Activated naive CD4-positive, alpha-beta T cell treated with anti-CD3 and anti-CD28 coated beads, Interleukin-2, amount 10 ng/mL, durations not matched to agents 7 days and 5 days (primary cell): ENCODE measurements around the gene CNGB1.

ENCODE experiments used
- CTCF ChIA-PET: fragments of 350-600 bp; sonication (Branson Sonifier 250); formaldehyde crosslinking; loops from one replicate; lab custom pipeline; 2021; ENCODE audit warnings: antibody characterized with exemption; lab: Charles Lee
- DNase-seq: peaks from one replicate; pipeline ENCODE4 v3.0.0-alpha.2; 2020
- H3K27ac Mint-ChIP-seq: one replicate; pipeline ENCODE4 v1.8.0; 2021; ENCODE audit warnings: mild to moderate bottlenecking, moderate library complexity, mixed read lengths
- H3K27me3 Mint-ChIP-seq: one replicate; pipeline ENCODE4 v1.8.0; 2021; ENCODE audit warnings: mild to moderate bottlenecking, mixed read lengths
- H3K36me3 Mint-ChIP-seq: one replicate; pipeline ENCODE4 v1.8.0; 2021; ENCODE audit warnings: mixed read lengths
- H3K4me1 Mint-ChIP-seq: one replicate; pipeline ENCODE4 v1.8.0; 2021; ENCODE audit warnings: mixed read lengths
- H3K4me3 Mint-ChIP-seq: one replicate; pipeline ENCODE4 v1.8.0; 2021; ENCODE audit warnings: mild to moderate bottlenecking, moderate library complexity, mixed read lengths
- H3K9me3 Mint-ChIP-seq: one replicate; pipeline ENCODE4 v1.8.0; 2021; ENCODE audit warnings: mixed read lengths

CNGB1 gene

GRCh38 chr16:57960310-57960709 lies 10.6 kb downstream of the CNGB1 start:
- peaks cover 8% of the 10 kb centered on the region for H3K27me3 Mint-ChIP-seq
- no peaks in the 10 kb centered on the region for H3K4me1 Mint-ChIP-seq
- no peaks in the 10 kb centered on the region for H3K9me3 Mint-ChIP-seq
- no peaks in the 10 kb centered on the region for H3K36me3 Mint-ChIP-seq
- H3K4me3 Mint-ChIP-seq, result no peak overlapping the region
- DNase-seq, result no peak
- H3K27ac Mint-ChIP-seq, result no peak overlapping the region
- CTCF ChIA-PET, result no interaction called here

- no peak overlapping the region for H3K4me3 Mint-ChIP-seq
- H3K27me3 Mint-ChIP-seq, result peaks cover 8% of the 10 kb centered on the region
- H3K9me3 Mint-ChIP-seq, result no peaks in the 10 kb centered on the region
- DNase-seq, result no peak
- no peaks in the 10 kb centered on the region for H3K4me1 Mint-ChIP-seq
- no peak overlapping the region for H3K27ac Mint-ChIP-seq
- H3K36me3 Mint-ChIP-seq, result no peaks in the 10 kb centered on the region
- CTCF ChIA-PET, result no interaction called here
Observed at GRCh38 chr16:57959804-57960203, 11.1 kb downstream of the CNGB1 start.

- Mint-ChIP-seq H3K27ac (no peak overlapping the region), H3K36me3 (no peaks in the 10 kb centered on the region), H3K4me1 (no peaks in the 10 kb centered on the region), H3K9me3 (no peaks in the 10 kb centered on the region), H3K27me3 (peaks cover 8% of the 10 kb centered on the region), H3K4me3 (no peak overlapping the region)
- DNase-seq, result no peak
- CTCF ChIA-PET, result no interaction called here
Observed at GRCh38 chr16:57959121-57959520, 11.8 kb downstream of the CNGB1 start.

GRCh38 chr16:57958544-57958943 lies 12.4 kb downstream of the CNGB1 start:
- Mint-ChIP-seq H3K27ac (no peak overlapping the region), H3K27me3 (peaks cover 12% of the 10 kb centered on the region), H3K36me3 (no peaks in the 10 kb centered on the region), H3K4me1 (no peaks in the 10 kb centered on the region), H3K4me3 (no peak overlapping the region), H3K9me3 (no peaks in the 10 kb centered on the region)
- CTCF ChIA-PET, result no interaction called here
- DNase-seq, result no peak

- no peaks in the 10 kb centered on the region for H3K9me3 Mint-ChIP-seq
- peaks cover 12% of the 10 kb centered on the region for H3K27me3 Mint-ChIP-seq
- CTCF ChIA-PET, result no interaction called here
- DNase-seq, result no peak
- H3K27ac Mint-ChIP-seq, result no peak overlapping the region
- H3K4me3 Mint-ChIP-seq, result no peak overlapping the region
- H3K4me1 Mint-ChIP-seq, result no peaks in the 10 kb centered on the region
- no peaks in the 10 kb centered on the region for H3K36me3 Mint-ChIP-seq
Observed at GRCh38 chr16:57957673-57958392, 13.1 kb downstream of the CNGB1 start.

- Mint-ChIP-seq H3K4me3 (no peak overlapping the region), H3K4me1 (no peaks in the 10 kb centered on the region), H3K27me3 (peaks cover 9% of the 10 kb centered on the region), H3K9me3 (no peaks in the 10 kb centered on the region), H3K27ac (no peak overlapping the region), H3K36me3 (no peaks in the 10 kb centered on the region)
- CTCF ChIA-PET, result no interaction called here
- no peak for DNase-seq
Observed at GRCh38 chr16:57956924-57957672, 13.8 kb downstream of the CNGB1 start.

GRCh38 chr16:57956270-57956808 lies 14.6 kb downstream of the CNGB1 start:
- H3K36me3 Mint-ChIP-seq, result no peaks in the 10 kb centered on the region
- no peaks in the 10 kb centered on the region for H3K9me3 Mint-ChIP-seq
- no peak overlapping the region for H3K4me3 Mint-ChIP-seq
- H3K4me1 Mint-ChIP-seq, result no peaks in the 10 kb centered on the region
- CTCF ChIA-PET, result interaction anchor here (1.0 to 1.2 kb wide), 2 partner anchors 10 to 21 kb away, joined by 3 to 4 read pairs; no protein-coding TSS in a partner anchor
- no peak overlapping the region for H3K27ac Mint-ChIP-seq
- no peak for DNase-seq
- peaks cover 9% of the 10 kb centered on the region for H3K27me3 Mint-ChIP-seq

GRCh38 chr16:57955572-57956188 lies 15.2 kb downstream of the CNGB1 start:
- CTCF ChIA-PET, result interaction anchor here (0.7 to 1.2 kb wide), 3 partner anchors 9 to 49 kb away, joined by 3 to 4 read pairs (median 3); no protein-coding TSS in a partner anchor
- Mint-ChIP-seq H3K36me3 (no peaks in the 10 kb centered on the region), H3K9me3 (no peaks in the 10 kb centered on the region), H3K27me3 (peaks cover 9% of the 10 kb centered on the region), H3K4me3 (no peak overlapping the region), H3K27ac (no peak overlapping the region), H3K4me1 (no peaks in the 10 kb centered on the region)
- no peak for DNase-seq

- H3K4me1 Mint-ChIP-seq, result no peaks in the 10 kb centered on the region
- H3K27me3 Mint-ChIP-seq, result peaks cover 9% of the 10 kb centered on the region
- H3K9me3 Mint-ChIP-seq, result no peaks in the 10 kb centered on the region
- no peaks in the 10 kb centered on the region for H3K36me3 Mint-ChIP-seq
- CTCF ChIA-PET, result no interaction called here
- no peak overlapping the region for H3K4me3 Mint-ChIP-seq
- no peak for DNase-seq
- H3K27ac Mint-ChIP-seq, result no peak overlapping the region
Observed at GRCh38 chr16:57953857-57954256, 17.1 kb downstream of the CNGB1 start.

- peaks cover 5% of the 10 kb centered on the region for H3K27me3 Mint-ChIP-seq
- no peaks in the 10 kb centered on the region for H3K36me3 Mint-ChIP-seq
- no peaks in the 10 kb centered on the region for H3K9me3 Mint-ChIP-seq
- DNase-seq, result no peak
- H3K4me1 Mint-ChIP-seq, result no peaks in the 10 kb centered on the region
- H3K27ac Mint-ChIP-seq, result no peak overlapping the region
- no peak overlapping the region for H3K4me3 Mint-ChIP-seq
- CTCF ChIA-PET, result no interaction called here
Observed at GRCh38 chr16:57952909-57953308, 18.0 kb downstream of the CNGB1 start.

GRCh38 chr16:57951204-57951960 lies 19.5 kb downstream of the CNGB1 start:
- CTCF ChIA-PET, result interaction anchor here (0.7 kb wide), 1 partner anchor 15 kb away, joined by 3 read pairs; no protein-coding TSS in a partner anchor
- H3K27ac Mint-ChIP-seq, result no peak overlapping the region
- no peaks in the 10 kb centered on the region for H3K36me3 Mint-ChIP-seq
- H3K9me3 Mint-ChIP-seq, result no peaks in the 10 kb centered on the region
- no peaks in the 10 kb centered on the region for H3K4me1 Mint-ChIP-seq
- DNase-seq, result no peak
- no peak overlapping the region for H3K4me3 Mint-ChIP-seq
- peaks cover 5% of the 10 kb centered on the region for H3K27me3 Mint-ChIP-seq

GRCh38 chr16:57950382-57950781 lies 20.5 kb downstream of the CNGB1 start:
- H3K36me3 Mint-ChIP-seq, result no peaks in the 10 kb centered on the region
- no peak overlapping the region for H3K4me3 Mint-ChIP-seq
- no peaks in the 10 kb centered on the region for H3K4me1 Mint-ChIP-seq
- no peak overlapping the region for H3K27ac Mint-ChIP-seq
- DNase-seq, result no peak
- H3K27me3 Mint-ChIP-seq, result peaks cover 5% of the 10 kb centered on the region
- no peaks in the 10 kb centered on the region for H3K9me3 Mint-ChIP-seq
- CTCF ChIA-PET, result no interaction called here

- no peak for DNase-seq
- Mint-ChIP-seq H3K36me3 (no peaks in the 10 kb centered on the region), H3K27ac (no peak overlapping the region), H3K27me3 (peaks cover 5% of the 10 kb centered on the region), H3K4me3 (no peak overlapping the region), H3K9me3 (no peaks in the 10 kb centered on the region), H3K4me1 (no peaks in the 10 kb centered on the region)
- CTCF ChIA-PET, result no interaction called here
Observed at GRCh38 chr16:57949595-57950238, 21.2 kb downstream of the CNGB1 start.
